NCI-H446 treated with DMSO at 0.1 percent for 48 hours (cell line): Measurements from ENCODE around the gene GNB3.
A peak's percentile ranks its signal among the peaks of the same experiment; 100 is the strongest.
"Not testable (repeated sequence)": the region's sequence is repeated elsewhere in the genome, so short reads cannot be mapped to it uniquely, and the experiment has no call there.

Experiments used
- DNase-seq: peaks from one replicate; lab custom pipeline; 2025; lab: John Stamatoyannopoulos, UW

GNB3 gene

GRCh38 chr12:6860942-6861341 lies 20.2 kb downstream of the GNB3 start:
- no peak for DNase-seq

- no peak for DNase-seq
Measured at GRCh38 chr12:6861391-6861790, 20.7 kb downstream of the GNB3 start.

GRCh38 chr12:6863033-6863432 lies 22.3 kb downstream of the GNB3 start:
- no peak for DNase-seq

GRCh38 chr12:6863586-6864321 lies 23.0 kb downstream of the GNB3 start:
- DNase-seq = no peak

DNA sequence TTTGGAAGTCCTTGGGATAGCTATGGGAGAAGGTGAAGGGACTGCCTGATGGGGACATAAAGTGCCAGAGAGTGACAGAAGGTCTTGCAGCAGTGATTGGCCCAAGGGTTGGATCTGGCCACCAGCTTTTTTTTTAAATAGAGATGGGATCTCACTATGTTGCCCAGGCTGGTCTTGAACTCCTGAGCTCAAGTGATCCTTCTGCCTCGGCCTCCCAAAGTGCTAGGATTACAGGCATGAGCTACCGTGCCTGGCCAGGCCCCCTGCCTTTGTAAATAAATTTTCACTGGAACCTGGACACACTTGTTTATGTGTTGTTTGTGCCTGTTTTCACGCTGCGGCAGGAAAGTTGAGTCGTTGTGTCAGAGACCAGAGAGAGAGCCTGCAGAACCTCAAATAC lies 24.6 kb downstream of the GNB3 start:
- DNase-seq = not testable (repeated sequence)

DNA sequence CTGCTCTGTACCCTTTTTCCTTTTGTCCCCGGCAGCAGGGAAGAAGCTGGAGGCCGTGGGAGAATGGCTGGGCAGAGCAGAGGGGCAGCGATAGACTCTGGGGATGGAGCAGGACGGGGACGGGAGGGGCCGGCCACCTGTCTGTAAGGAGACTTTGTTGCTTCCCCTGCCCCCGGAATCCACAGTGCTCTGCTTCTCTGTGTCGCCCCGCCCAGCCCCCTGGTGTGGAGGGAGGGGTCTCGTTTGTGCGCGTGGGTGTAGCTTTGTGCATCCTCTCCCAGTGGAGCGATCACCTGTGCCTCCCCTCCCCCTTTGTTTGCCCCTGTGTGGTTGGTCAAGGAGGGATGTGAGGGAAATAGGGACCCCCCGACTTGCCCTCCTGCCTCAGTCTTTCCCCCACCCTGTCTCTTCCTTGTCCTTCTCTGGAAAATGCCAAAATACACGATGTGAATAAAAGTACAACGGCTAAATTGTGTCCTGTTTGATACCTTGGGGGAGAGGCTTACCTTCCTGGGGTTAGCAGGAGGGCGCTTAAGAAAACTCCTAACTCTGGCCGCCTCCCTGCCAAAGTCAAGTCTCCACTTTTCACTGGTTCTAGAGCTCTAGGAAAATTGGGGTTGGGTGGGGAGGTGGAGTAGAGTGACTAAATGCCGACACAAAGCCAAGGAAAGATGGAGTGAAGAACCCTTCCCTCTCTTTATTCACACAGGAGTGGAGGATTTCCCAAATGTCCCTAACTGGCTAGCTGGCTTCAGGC lies 25.6 kb downstream of the GNB3 start:
- no peak for DNase-seq

DNA sequence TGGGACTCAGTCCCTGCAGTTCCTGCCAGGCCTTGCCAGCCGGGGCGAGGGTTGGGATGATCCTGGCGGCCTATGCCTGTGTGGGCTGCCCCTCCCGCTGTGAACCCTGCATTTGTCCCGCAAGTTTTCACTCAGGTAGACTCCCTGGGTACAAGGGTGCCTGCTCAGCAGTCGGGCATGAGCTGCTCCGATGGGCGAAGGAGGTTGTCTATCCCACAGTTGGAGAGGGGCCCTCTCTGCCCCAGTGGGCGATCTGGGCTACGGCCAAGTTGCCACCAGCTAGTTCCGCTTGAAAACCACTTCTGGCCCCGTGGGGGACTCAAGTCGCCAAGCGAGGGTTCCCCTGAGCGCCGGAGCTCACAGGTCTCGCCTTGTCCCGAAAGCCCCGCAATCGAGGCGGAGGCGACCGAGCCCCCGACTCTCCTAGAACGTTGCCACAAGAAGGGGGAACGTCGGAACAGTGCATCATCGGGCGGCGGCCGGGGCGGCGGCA lies 26.2 kb downstream of the GNB3 start:
- no peak for DNase-seq

DNA sequence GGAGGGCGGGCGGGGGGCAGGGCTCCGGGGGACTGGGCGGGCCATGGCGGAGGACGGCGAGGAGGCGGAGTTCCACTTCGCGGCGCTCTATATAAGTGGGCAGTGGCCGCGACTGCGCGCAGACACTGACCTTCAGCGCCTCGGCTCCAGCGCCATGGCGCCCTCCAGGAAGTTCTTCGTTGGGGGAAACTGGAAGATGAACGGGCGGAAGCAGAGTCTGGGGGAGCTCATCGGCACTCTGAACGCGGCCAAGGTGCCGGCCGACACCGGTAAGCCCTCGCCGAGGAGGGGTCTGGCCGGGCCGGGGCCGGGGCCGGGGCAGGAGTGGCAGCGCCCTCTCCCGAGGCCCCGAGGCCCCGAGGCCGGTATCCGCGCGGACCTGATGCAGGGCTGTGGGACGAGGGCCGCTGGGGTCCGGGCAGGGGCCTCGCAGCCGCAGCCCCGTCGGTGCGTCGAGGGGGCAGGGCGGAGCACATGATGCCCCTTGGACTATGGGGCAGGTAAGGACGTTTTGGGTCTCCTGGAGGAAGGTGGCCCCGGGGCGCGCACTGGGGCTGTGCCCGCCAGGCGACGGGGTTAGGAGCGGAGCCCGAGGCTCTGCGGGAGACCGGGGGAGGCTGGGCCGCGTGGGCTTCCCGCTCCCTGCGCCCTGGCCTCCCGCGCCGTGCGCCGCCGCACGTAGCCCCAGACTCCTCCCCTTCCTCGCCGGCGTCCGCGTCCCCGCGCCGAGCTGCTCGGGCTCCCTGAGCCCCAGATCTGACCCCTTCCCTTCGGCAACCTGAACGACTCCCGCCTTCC lies 26.9 kb downstream of the GNB3 start, which contains the start of gene TPI1:
Gene TPI1 (plus strand): TSS at position 119 of the 798 bp plus-strand sequence. CDS start 36 bp downstream, at position 155.
- DNase-seq = peak; percentile 68

- no peak for DNase-seq
Measured at GRCh38 chr12:6868211-6869048, 27.7 kb downstream of the GNB3 start.

DNA sequence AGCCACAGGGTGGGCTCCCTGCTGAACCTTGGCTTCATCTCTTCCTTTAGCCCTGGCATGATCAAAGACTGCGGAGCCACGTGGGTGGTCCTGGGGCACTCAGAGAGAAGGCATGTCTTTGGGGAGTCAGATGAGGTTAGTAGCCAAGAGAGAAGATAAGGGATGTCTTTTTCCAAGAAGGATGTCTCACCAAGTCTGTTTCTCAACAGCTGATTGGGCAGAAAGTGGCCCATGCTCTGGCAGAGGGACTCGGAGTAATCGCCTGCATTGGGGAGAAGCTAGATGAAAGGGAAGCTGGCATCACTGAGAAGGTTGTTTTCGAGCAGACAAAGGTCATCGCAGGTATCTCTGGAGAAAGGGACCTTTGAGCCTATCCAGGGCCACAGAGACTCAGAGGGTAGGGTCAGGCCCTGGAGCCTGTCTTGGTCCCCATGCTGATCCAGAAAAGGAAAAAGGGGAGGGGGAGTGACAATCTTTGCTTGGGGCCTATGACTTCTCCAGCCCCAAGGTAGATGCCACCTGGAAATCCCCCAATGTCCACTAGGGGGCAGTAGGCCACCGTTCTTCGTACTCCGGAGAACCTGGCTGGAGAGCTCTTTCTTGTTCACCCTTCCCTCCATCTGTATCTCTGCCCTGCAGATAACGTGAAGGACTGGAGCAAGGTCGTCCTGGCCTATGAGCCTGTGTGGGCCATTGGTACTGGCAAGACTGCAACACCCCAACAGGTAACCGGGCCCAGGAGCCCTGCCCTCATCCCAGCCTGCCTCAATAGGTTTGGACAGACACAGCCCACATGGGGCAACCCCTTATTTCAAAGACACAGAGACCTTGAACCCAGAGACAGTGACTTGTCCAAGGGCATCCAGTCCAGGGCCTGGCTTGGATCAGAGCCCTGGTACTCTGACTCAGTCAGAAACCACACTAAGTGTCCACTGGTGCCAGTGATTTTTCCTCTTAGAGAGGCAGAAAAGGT lies 28.6 kb downstream of the GNB3 start:
- DNase-seq = peak; percentile 34

- DNase-seq = not testable (repeated sequence)
Measured at GRCh38 chr12:6870304-6870703, 29.6 kb downstream of the GNB3 start.

GRCh38 chr12:6871052-6871957 lies 30.6 kb downstream of the GNB3 start:
- DNase-seq = no peak

DNA sequence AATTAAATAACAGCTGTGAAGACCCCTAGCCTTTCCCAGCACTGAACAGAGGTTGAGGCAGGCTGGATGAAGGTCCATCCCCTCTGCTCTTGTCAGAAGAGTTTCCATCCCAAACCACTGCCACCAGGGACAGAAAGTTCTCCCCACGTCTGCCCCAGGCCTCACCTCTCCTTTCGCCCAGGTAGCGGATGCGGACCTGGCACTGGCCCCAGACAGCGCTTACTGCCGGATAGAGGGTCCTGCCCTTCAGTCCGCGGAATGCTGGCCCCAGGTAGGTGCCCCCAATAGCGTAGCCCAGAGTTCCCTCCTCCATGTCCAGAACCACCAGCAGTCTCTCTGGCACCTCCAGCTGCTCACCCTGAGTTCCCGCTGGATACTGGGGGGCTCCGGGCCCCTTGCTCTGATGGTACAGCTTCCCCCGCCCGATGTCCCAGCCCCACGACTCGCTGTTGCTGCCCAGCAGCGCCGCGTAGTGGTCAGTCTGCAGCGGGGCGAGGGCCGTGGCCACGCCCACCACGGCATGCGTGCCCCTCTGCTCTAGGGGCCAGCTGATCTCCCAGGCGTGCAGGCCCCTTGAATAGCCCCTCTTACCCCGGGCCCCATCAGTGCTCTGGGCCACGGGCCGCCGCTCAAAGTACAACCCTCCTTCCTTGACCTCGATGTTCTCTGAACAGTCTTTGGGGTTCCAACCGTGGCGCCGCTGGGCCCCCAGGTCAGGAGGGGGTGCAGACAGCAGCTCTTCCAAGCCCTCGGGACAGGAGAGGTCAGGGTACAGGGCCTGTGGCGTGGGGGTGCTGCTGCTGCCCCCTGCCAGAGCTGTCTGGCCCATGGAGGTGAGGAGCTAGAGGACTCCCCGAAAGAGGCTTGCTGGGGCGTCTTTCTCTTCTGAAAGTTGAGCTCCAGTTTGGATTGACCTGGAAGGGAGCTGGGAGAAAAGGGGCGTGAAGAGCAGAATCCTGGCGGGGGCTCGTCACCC lies 31.6 kb downstream of the GNB3 start:
- DNase-seq = peak; percentile 38

DNA sequence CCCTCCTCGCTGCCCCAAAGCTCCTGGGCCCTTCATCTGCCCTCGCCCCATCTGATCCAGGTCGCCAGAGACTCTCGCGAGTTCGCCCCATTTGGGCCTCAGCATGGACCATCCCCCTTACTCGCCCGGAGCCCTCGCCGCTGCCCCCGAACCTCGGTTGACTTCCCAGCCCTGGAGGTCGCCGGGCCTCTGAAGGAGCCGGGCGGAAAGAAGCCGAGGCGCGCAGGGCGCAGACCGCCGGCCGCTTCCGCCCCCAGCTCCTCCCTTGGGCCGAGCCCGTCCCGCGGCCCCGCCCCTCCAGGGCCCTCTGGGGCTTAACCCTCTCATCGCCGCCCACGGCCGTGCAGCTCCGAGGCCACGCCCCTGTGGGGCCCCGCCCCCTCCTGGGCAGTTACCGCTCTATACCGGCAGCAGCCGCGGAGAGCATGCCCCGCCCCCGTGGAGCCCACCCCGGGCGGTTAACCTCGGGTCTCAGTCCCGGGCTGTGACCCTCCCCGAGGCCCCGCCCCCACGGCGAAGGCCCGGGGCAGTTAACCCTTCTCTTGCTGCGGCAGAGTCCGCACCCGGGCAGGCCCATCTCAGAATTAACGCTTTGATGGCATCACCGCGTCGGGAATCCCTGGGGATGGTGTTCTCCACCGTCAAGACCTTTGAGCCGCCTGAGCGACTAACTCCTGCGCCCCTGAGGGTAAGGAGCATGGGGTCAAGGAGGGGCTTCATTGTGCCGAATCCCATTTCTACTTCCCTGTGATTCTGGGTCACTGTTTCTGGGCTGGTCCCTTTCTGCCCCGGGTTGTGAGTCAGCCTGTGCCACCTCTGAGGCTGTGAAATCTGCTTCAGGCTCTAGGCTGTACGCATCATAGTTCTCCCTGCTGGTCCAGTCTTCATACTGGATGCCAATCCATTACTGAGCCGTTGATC lies 32.6 kb downstream of the GNB3 start, which contains the start of gene SPSB2:
Gene SPSB2 (minus strand): TSS at position 210 of the 921 bp plus-strand sequence. CDS start 402 bp downstream, outside the sequence.
- peak; percentile 90 for DNase-seq

DNA sequence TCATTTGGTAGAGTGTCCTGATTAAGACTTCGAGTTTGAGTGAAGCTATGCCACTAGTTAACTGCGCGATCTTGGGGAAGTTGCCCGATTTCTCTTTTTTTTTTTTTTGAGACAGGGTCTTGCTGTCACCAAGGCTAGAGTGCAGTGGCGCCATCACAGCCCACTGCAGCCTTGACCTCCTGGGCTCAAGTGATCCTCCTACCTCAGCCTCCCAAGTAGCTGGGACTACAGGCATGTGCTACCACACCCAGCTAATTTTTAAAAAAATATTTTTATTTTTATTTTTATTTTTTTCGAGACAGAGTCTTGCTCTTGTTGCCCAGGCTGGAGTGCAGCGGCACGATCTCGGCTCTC lies 33.3 kb downstream of the GNB3 start:
- DNase-seq = not testable (repeated sequence)

GRCh38 chr12:6879824-6880223 lies 39.1 kb downstream of the GNB3 start:
- DNase-seq = not testable (repeated sequence)

GRCh38 chr12:6883252-6883651 lies 42.5 kb downstream of the GNB3 start:
- no peak for DNase-seq
